ENCODE data around the gene TMPRSS9. TPM values are rescaled to one million over a fixed set of nuclear protein-coding genes. Genes with fewer than 3 reads are reported as not detected.

The TMPRSS9 gene
- total RNA-seq, 2 donors from 2014 or later, result 0.25 TPM; not detected in 1

- Histone ChIP-seq H3K27me3 (no peaks in the 10 kb centered on the region), H3K27ac (peak overlapping the region; percentile 94), H3K9me3 (no peaks in the 10 kb centered on the region), H3K4me1 (peaks cover 17% of the 10 kb centered on the region), H3K4me3 (no peak overlapping the region), H3K36me3 (no peaks in the 10 kb centered on the region), H3K9ac (ENCODE audit: low read depth in 2 of 2, low read length in 2 of 2) (peak overlapping the region in 1 of 2 donors; percentile 93)
- TF ChIP-seq, protein P1, sequence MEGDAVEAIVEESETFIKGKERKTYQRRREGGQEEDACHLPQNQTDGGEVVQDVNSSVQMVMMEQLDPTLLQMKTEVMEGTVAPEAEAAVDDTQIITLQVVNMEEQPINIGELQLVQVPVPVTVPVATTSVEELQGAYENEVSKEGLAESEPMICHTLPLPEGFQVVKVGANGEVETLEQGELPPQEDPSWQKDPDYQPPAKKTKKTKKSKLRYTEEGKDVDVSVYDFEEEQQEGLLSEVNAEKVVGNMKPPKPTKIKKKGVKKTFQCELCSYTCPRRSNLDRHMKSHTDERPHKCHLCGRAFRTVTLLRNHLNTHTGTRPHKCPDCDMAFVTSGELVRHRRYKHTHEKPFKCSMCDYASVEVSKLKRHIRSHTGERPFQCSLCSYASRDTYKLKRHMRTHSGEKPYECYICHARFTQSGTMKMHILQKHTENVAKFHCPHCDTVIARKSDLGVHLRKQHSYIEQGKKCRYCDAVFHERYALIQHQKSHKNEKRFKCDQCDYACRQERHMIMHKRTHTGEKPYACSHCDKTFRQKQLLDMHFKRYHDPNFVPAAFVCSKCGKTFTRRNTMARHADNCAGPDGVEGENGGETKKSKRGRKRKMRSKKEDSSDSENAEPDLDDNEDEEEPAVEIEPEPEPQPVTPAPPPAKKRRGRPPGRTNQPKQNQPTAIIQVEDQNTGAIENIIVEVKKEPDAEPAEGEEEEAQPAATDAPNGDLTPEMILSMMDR (IDR thresholded peaks at IDR 0.05), result no peak
- DNase-seq, result no peak
- intact Hi-C loops (cut with DNase I), result no loop called here
Measured at GRCh38 chr19:2428756-2429711, 69.0 kb downstream of the TMPRSS9 start.

GRCh38 chr19:2429917-2430535 lies 70.0 kb downstream of the TMPRSS9 start:
- Histone ChIP-seq H3K9ac (ENCODE audit: low read depth in 2 of 2, low read length in 2 of 2) (no peak overlapping the region), H3K27me3 (no peaks in the 10 kb centered on the region), H3K36me3 (no peaks in the 10 kb centered on the region), H3K4me3 (no peak overlapping the region), H3K9me3 (no peaks in the 10 kb centered on the region), H3K27ac (no peak overlapping the region), H3K4me1 (peaks cover 17% of the 10 kb centered on the region)
- no peak for DNase-seq
- intact Hi-C loops (cut with DNase I), result no loop called here
- TF ChIP-seq, protein P1 (IDR thresholded peaks at IDR 0.05), result no peak

- Histone ChIP-seq H3K36me3 (no peaks in the 10 kb centered on the region), H3K4me3 (no peak overlapping the region), H3K4me1 (peaks cover 9% of the 10 kb centered on the region), H3K9me3 (no peaks in the 10 kb centered on the region), H3K27ac (no peak overlapping the region), H3K9ac (ENCODE audit: low read depth in 2 of 2, low read length in 2 of 2) (no peak overlapping the region), H3K27me3 (no peaks in the 10 kb centered on the region)
- TF ChIP-seq, protein P1 (IDR thresholded peaks at IDR 0.05), result no peak
- intact Hi-C loops (cut with DNase I), result no loop called here
- DNase-seq, result no peak
Measured at GRCh38 chr19:2431318-2432055, 71.4 kb downstream of the TMPRSS9 start.

DNA sequence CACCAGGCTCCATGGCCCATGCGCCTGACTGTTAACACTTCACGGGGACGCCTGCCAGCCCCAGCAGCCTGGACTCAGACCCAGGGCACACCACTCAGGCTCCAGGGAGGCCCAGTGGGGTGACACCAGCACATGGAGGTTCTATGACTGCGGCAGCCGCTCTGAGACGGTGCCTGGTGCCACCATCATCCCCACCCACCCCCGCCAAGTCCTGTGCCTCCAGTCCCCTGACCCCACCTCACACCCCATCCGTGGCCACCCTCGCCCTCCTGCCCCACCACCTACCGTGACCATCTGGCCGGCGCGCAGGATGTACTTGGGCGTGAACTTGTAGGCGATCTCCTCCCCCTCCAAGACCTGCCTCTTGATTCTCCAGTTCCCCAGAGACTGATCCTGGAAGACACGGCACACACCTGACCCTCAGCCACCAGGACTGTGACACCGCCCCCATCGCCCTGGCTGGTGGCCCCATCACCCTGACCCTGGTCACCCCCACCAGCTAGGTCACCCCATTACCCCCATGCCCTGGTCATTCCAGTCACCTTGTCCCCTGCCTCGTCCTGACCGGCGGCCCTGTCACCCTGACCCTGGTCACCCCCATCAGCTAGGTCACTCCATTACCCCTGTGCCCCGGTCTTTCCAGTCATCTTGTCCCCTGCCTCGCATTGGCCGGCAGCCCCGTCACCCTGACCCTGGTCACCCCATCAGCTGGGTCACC lies 72.2 kb downstream of the TMPRSS9 start:
- Histone ChIP-seq H3K9me3 (no peaks in the 10 kb centered on the region), H3K36me3 (peaks cover 5% of the 10 kb centered on the region), H3K4me1 (peaks cover 6% of the 10 kb centered on the region), H3K9ac (ENCODE audit: low read depth in 2 of 2, low read length in 2 of 2) (no peak overlapping the region), H3K4me3 (no peak overlapping the region), H3K27me3 (no peaks in the 10 kb centered on the region), H3K27ac (no peak overlapping the region)
- TF ChIP-seq, protein P1 (IDR thresholded peaks at IDR 0.05), result no peak
- no peak for DNase-seq
- intact Hi-C loops (cut with DNase I), result no loop called here

DNA sequence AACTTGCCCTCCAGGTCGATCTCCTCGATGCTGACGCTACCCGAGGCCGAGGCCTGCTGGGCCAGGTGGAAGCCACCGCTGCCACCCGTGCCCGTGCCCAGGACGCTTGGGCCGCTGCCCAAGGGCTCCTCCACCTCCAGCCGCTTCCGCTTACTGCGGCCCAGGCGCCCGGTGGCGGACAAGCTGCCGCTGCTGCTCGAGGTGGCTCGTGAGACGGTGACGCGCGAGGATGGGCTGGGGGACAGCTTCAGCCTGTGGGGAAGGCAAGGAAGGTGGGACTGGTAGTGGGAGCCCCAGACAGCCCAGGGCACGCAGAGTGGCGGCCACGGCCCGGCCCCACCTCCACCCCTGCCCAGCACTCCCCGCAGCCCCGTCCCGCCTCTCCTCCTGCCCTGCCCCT lies 73.8 kb downstream of the TMPRSS9 start:
- H3K27ac ChIP-seq, result no peak overlapping the region
- H3K27me3 ChIP-seq, result no peaks in the 10 kb centered on the region
- intact Hi-C loops (cut with DNase I), result no loop called here
- no peak overlapping the region for H3K9ac ChIP-seq (ENCODE audit: low read depth in 2 of 2, low read length in 2 of 2)
- H3K9me3 ChIP-seq, result no peaks in the 10 kb centered on the region
- no peak for DNase-seq
- peaks cover 5% of the 10 kb centered on the region for H3K36me3 ChIP-seq
- H3K4me1 ChIP-seq, result no peaks in the 10 kb centered on the region
- TF ChIP-seq, protein P1 (IDR thresholded peaks at IDR 0.05), result no peak
- H3K4me3 ChIP-seq, result no peak overlapping the region

Data from colonic mucosa (tissue), 4 donors.